Vagina (tissue), 2 donors: ENCODE measurements around the gene MAPK12. TPM values are rescaled to one million over a fixed set of nuclear protein-coding genes. Genes with fewer than 3 reads are reported as not detected.

ENCODE experiments used
- DNase-seq, 2 donors: peaks; one replicate each; pipeline ENCODE4 v3.0.0-alpha.2; 2017; ENCODE audit errors: extremely low spot score in 2 of 2
- H3K27ac ChIP-seq: fragments of 200-600 bp; sonication (generic); one replicate; pipeline ENCODE4 v1.5.1; 2019
- H3K27me3 ChIP-seq: fragments of 200-600 bp; sonication (generic); one replicate; pipeline ENCODE4 v1.5.1; 2019
- H3K36me3 ChIP-seq, 2 donors: fragments of 200-600 bp; sonication (generic); one replicate each; pipeline ENCODE4 v1.5.1; 2017 to 2019
- H3K4me1 ChIP-seq: fragments of 200-600 bp; sonication (generic); one replicate; pipeline ENCODE4 v1.5.1; 2019
- H3K4me3 ChIP-seq, 2 donors: fragments of 200-600 bp; sonication (generic); 1 replicate in 1 of 2; 2 replicates in 1 of 2; pipeline ENCODE4 v1.5.1; 2016 to 2019
- H3K9me3 ChIP-seq: fragments of 200-600 bp; sonication (generic); one replicate; pipeline ENCODE4 v1.5.1; 2019
- CTCF ChIP-seq, 3 experiments: fragments of 450-650 bp in 2 of 3; fragments of 200-600 bp in 1 of 3; sonication (generic) in 1 of 3; IDR thresholded peaks; one replicate each; pipeline ENCODE4 v1.5.1; 2017 to 2019; ENCODE audit warnings: antibody characterized with exemption in 3 of 3, mild to moderate bottlenecking in 2 of 3, moderate library complexity in 2 of 3
- POLR2A ChIP-seq, 2 donors: fragments of 450-650 bp; IDR thresholded peaks; one replicate each; pipeline ENCODE4 v1.6.1; 2017; ENCODE audit warnings: antibody characterized with exemption in 2 of 2, mild to moderate bottlenecking in 2 of 2, moderate library complexity in 2 of 2
- POLR2AphosphoS5 ChIP-seq, 2 donors: sonication (generic); formaldehyde crosslinking; IDR thresholded peaks; one replicate each; pipeline ENCODE4 v1.9.0; 2017; ENCODE audit warnings: antibody characterized with exemption in 2 of 2, mild to moderate bottlenecking in 2 of 2, low read depth in 1 of 2; ENCODE audit not compliant: insufficient read depth in 1 of 2
- intact Hi-C: fragments of 100-400 bp; cut with DNase I; formaldehyde crosslinking; loops from one replicate; pipeline ENCODE4 v1.15.1; 2023
- total RNA-seq: library from RNA; depleted of rRNA; stranded (reverse); fragments of >200 nt; gene quantifications from one replicate; pipeline ENCODE4 v1.2.3, GENCODE V29; 2016

Gene MAPK12
- total RNA-seq, 1 donor from 2014 or later, result 15.0 TPM

DNA sequence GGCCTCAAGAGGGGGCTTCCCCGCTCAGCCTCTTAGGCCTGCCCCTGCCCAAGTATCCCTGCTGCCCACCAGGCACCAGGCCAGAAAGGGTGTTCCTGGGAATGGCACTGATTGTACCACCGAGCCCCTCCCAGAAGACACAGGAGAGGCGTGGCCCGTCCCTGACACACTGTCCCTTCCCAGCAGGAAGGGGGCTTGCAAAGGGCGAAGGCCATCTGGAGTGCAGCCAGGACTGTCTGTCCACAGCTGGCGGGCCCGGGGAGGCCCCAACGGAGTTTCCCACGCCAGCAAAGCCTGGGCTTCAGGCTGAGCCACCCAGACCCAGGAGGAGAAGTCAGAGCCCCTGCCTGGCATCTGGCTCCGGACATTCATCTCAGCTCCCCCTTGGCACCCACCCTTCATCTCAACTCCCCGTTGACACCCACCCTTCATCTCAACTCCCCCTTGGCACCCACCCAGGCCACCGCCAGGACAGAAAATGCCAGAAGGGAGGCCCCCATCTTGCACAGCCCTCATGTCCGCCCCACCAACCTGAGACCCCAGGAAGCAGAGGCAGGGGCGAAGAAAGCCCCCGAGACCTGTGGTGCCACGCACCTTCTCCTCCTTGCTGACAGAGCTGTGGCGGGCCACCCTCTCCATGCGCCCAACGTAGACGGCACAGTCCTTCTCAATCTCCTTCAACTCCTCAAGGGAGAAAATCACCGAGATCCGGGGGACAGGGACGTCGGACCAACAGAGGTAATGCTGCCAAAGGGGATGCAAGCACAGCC is 36.1 kb downstream of the MAPK12 start:
- peaks cover 0 to 79% of the 10 kb centered on the region in 2 donors for H3K36me3 ChIP-seq
- intact Hi-C loops, result no loop called here
- no peaks in the 10 kb centered on the region for H3K4me1 ChIP-seq
- H3K27ac ChIP-seq, result no peak overlapping the region
- no peak overlapping the region for H3K4me3 ChIP-seq
- TF ChIP-seq POLR2AphosphoS5 (IDR thresholded peaks at IDR 0.05; ENCODE audit: insufficient read depth in 1 of 2, low read depth in 1 of 2) (no peak), POLR2A (IDR thresholded peaks at IDR 0.05) (no peak), CTCF (IDR thresholded peaks at IDR 0.05) (no peak)
- no peaks in the 10 kb centered on the region for H3K27me3 ChIP-seq
- no peaks in the 10 kb centered on the region for H3K9me3 ChIP-seq
- DNase-seq, result no peak

DNA sequence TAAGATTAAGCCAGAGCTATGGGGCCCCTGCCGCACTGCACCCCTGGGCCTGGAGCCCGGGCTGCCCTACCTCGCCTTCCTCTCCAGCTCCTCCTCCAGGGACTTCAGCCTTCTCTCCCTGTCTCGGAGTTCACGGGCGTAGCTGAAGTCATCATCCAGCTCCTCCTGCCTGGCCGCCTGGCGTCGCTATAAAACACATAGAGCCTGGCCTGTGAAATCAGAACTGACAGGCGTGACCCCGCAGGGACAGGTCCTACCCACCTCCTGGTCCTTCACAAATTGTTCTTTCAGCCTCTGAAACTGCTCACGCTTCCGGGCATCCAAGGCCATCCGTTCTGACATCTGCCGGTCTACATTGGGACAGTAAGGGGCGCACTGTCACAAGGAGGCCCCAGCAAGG is 37.4 kb downstream of the MAPK12 start:
- peaks cover 0 to 80% of the 10 kb centered on the region in 2 donors for H3K36me3 ChIP-seq
- TF ChIP-seq POLR2AphosphoS5 (IDR thresholded peaks at IDR 0.05; ENCODE audit: insufficient read depth in 1 of 2, low read depth in 1 of 2) (no peak), CTCF (IDR thresholded peaks at IDR 0.05) (no peak), POLR2A (IDR thresholded peaks at IDR 0.05) (no peak)
- DNase-seq, result no peak
- no peak overlapping the region for H3K27ac ChIP-seq
- no peaks in the 10 kb centered on the region for H3K4me1 ChIP-seq
- intact Hi-C loops, result no loop called here
- H3K9me3 ChIP-seq, result no peaks in the 10 kb centered on the region
- H3K27me3 ChIP-seq, result no peaks in the 10 kb centered on the region
- no peak overlapping the region for H3K4me3 ChIP-seq

DNA sequence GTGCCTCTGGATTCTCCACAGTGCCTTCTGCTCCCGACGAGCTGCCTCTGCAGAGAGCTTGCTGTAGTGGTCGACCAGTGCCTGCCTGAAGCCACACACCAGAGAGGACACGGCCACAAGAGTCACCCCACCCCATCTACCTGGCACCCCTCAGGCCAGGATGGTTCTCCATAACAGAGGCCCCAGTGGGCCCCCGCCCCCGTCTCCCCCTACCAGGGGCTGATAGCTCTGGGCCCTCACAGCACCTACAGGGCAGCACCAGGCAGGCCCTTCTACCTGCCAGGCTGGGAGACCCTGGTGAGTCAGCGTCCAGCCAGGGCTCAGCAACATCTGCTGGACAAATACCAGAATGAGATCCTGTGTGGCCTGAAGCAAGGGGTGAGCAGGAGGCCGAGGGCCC is 39.0 kb downstream of the MAPK12 start:
- no peak for DNase-seq
- H3K4me1 ChIP-seq, result no peaks in the 10 kb centered on the region
- TF ChIP-seq POLR2AphosphoS5 (IDR thresholded peaks at IDR 0.05; ENCODE audit: insufficient read depth in 1 of 2, low read depth in 1 of 2) (no peak), CTCF (IDR thresholded peaks at IDR 0.05) (no peak), POLR2A (IDR thresholded peaks at IDR 0.05) (no peak)
- peaks cover 0 to 84% of the 10 kb centered on the region in 2 donors for H3K36me3 ChIP-seq
- no peak overlapping the region for H3K27ac ChIP-seq
- no peak overlapping the region for H3K4me3 ChIP-seq
- no peaks in the 10 kb centered on the region for H3K9me3 ChIP-seq
- H3K27me3 ChIP-seq, result no peaks in the 10 kb centered on the region
- intact Hi-C loops, result no loop called here

DNA sequence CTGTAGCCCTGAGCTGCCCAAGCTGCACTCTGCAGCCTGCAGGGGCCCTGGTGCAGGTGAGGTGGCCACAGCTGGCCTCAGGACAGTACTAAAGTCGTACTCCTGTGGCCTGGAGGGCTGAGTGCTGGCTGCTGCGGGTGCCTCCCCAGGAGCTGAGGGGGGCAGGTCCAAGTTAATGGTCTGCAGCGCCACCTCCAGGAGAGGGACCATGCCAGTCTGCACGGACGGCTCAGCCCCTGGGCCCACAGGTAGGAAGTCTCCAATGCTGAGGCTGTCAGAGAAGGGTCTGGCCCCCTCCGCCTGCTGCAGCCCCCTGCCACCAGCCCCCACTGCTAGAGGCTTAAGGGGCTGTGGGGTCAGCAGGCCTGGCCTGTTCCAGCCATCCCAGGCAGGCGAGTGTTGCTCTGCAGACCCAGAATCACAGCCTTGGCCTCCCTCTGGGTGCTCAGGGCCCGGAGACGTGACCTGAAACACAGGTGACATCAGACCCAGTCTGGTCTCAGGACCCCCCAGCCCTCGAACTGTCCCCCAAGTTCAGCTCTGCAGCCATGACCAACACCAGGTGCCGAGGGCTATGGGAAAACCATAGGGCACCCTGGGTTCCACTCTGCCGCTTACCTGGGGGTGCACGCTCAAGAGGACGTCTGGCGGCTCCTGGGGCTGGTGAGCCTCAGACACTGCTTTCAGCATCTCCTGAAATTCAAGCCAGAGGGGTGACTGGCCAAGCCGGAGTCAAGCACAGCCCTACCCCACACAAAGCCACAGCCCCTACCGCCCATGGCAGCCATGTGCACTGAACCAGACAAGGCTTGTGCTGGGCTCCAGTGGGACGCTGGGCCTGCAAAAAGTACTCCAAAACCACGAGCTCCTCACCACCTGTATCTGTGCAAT is 39.8 kb downstream of the MAPK12 start:
- Histone ChIP-seq H3K9me3 (no peaks in the 10 kb centered on the region), H3K27ac (no peak overlapping the region), H3K27me3 (no peaks in the 10 kb centered on the region), H3K4me1 (no peaks in the 10 kb centered on the region), H3K36me3 (peaks cover 0 to 85% of the 10 kb centered on the region in 2 donors), H3K4me3 (no peak overlapping the region)
- intact Hi-C loops, result no loop called here
- TF ChIP-seq POLR2A (IDR thresholded peaks at IDR 0.05) (no peak), CTCF (IDR thresholded peaks at IDR 0.05) (no peak), POLR2AphosphoS5 (IDR thresholded peaks at IDR 0.05; ENCODE audit: insufficient read depth in 1 of 2, low read depth in 1 of 2) (no peak)
- DNase-seq, result no peak
